HS-5 (cell line): Measurements from ENCODE around the gene HOXC11.

Experiments
- DNase-seq: peaks from one replicate; pipeline ENCODE4 v3.0.0-alpha.2; 2012; ENCODE audit warnings: low read depth

The HOXC11 gene

DNA sequence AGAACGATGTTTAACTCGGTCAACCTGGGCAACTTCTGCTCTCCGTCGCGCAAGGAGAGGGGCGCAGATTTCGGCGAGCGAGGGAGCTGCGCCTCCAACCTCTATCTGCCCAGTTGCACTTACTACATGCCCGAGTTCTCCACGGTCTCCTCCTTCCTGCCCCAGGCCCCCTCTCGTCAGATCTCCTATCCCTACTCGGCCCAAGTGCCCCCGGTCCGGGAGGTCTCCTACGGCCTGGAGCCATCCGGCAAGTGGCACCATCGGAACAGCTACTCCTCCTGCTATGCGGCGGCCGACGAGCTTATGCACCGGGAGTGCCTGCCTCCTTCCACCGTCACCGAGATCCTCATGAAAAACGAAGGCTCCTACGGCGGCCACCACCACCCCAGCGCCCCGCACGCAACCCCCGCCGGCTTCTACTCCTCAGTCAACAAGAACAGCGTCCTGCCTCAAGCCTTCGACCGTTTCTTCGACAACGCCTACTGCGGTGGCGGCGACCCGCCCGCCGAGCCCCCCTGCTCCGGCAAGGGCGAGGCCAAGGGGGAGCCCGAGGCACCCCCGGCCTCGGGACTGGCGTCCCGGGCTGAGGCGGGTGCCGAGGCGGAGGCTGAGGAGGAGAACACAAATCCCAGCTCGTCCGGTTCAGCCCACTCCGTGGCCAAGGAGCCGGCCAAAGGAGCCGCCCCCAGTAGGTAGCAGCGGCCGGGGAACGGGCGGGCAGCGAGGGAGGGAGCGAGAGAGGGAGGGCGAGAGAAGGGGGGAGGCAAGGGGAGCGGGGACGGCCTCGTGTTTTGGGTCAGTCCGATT is 513 bp downstream of the HOXC11 start:
- DNase-seq: no peak

DNA sequence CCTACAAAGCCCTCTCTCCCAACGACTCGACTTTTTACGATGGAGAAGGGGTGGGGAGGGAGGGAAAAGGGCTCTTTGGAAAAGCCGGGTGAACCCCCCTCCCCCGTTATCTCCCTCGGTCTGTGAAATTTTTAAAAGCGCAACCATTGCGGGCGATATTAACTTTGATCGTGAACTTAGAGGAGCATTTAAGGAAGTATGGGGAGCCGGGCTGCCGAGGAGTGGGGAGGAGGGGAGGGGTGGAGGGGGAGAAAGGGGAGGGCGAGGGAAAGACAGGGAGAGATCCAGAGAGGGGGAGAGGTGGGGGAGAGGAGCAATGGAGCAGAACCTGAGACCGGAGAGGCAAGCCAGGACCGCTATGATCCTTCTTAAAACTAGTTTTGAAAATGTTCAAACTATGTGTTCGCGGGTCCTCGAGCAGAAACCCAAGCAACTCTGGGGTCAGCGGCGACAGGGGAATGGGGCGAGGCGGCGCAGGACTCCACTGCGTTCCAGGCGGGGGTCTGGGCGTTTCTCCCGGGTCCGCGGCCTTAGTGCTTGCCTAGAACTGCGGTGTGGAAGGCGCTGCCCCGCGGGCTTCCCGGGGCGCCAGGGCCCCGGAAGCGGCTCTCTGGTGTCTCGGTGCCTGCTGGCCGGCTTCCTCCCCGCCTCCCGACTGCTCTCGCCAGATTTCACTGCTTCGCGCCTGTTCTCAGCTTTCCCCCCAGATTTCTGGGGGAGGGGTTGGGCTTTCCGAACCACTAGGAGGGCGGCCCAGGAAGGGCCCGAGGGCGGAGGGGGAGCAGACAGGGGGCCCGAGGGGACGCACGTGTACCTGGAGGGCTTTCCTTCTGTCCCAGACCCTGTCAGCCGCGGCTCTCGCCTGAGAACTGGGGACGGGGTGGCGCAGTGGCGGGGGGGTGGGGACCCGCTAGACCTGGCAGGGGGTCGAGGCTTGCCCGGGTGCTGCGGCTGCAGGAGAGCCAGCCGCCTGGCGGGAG is 1.4 kb downstream of the HOXC11 start, which contains the start of gene HOTAIR:
Gene HOTAIR (minus strand): TSS at position 871 of the 980 bp plus-strand sequence.
- DNase-seq: no peak

DNA sequence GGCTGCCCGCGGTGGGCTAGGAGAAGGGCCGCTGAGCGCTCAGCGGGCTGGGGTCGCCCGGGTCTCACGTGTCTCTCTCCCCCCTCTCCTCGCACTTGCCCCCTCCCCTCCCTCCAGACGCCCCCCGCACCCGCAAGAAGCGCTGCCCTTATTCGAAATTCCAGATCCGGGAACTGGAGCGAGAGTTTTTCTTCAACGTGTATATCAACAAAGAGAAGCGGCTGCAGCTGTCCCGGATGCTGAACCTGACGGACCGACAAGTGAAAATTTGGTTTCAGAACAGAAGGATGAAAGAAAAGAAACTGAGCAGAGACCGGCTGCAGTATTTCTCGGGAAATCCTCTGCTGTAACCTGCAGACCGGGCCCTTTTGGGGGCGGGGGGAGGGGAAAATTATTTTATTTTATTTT is 2.1 kb downstream of the HOXC11 start:
- no peak for DNase-seq

DNA sequence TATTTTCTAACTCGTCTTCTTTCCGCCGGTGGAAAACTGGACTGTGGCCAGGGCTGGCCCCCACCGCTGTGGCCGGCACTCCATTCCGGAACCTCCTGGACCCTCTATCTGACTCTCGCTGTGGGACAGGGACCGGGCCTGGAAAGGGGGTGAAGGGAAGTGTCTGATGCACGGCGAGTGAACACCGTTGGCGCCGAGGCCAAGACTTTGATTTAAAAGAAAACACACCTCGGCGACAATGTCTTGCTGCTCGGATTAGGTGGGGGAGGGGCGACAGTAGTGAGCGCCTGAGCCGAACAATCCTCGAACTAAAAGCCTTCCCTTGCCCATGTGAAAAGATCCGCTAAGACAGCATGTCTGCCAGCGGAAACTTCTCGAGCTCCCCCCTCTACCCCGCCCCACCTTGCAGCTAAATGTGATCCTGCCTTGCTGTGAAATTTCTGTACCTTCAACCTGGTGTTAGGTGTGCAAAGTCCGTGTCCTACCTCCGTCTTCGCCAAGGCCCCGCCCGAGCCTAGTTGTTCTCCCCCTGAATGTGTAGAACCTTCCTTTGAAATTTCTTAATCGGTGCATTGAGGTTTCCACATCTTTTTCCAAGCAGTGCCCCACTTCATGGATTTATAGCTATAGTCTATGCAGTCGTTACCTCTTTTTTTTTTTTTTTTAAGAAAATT is 2.7 kb downstream of the HOXC11 start:
- no peak for DNase-seq

DNA sequence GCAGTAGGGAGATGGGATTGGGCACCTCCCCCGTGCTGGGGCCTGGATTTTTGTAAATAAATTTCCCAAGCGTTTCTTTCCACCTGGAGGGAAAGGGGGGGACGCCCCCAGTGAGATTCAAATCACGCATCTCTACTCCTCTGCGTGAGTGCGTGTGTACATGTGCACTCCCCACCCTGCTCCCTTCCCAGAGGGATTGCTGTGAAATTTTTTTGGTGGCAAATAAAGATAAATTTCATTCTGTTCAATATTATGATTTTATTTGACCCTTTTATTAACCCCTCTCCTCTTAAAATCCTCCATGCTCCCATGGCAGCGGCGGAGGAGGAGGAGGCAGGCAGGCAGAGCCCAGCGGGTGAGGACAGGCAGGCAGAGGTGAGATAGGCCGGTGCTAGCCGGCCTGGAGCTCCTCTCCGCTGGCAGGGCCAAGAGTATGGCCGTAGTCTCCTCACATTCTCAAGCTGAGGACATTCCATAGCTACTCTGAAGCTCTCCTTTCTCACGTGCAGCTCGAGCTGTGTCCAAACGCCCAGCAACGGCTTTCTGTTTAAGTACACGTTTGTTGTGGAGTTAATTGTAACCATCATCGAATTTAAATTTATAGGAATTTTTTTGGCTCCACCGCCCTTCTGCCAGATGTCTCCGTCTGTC is 3.4 kb downstream of the HOXC11 start:
- no peak for DNase-seq

DNA sequence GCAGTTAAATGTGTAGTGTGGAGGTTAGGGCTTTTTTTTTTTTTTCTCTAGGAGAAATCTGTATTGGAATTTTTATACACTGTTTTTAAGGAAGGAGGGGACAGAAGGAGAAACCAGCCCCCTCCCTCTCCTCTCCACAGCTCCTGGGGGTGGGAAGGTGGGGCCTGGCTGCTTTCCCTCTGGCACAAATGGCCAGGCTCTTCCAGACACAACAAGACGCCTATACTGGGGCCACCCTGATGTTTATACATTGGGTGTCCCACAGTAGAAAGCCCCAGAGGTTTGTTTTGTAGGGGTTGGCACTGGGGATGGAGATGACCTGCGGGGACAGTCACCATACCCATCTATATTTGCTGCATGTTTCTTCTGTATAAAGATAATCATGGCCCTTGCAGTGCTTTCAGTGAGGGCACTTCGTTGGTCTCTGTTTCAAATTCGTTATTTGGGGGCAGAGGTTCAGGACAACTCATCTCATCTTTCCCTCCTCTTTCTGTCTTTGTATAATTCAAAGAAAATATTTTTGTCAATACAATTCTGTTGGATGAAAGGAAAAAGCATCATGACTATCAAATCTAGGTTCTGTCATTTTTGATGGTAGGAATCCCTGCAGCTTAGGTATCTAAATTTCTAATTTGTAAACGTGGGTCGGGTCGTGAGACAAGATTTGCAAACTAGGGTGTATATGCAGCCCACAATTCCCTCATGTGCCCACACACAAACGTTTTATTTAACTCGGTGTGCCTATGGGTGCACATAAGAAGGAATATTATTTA is 4.1 kb downstream of the HOXC11 start:
- DNase-seq: no peak

DNA sequence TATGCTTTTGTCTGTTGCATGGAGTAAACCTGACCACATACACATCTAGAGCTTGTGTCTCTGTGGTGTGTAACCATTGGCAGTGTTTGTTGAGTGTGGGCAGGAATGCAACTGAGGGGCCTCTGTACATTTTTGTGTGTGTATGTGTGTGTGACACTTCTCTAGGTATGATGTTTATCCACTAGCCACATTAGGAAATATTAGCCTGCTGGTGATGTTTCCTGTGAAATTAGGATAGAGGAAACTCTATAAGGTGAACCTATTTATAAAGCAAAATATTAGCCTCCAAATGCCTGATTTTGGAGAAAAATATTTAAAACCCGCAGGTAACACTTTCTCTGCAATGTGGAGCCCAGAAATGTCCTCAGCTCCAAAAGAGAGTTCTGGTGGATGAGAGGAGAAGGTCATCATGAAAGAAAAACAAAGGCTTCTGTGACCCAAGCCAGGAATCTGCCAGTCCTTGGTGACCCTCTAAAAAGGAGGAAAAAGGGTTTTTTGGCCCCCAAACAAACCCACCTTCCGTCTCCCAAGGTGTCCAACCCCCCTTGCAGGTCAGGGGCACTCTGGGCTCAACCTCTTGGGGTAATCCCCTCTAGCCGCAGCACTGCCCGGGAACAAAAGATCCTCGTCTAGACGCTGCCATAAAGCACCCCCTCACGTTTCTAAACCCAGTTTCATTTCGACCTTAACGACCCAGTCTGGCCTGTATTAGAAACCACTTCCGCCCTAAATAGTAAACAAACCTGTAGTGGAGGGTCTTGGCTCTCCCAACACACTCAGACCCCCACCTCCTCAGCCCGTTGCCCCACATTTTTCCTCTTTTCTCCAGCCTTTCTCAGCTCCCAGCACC is 4.9 kb downstream of the HOXC11 start:
- DNase-seq: no peak

DNA sequence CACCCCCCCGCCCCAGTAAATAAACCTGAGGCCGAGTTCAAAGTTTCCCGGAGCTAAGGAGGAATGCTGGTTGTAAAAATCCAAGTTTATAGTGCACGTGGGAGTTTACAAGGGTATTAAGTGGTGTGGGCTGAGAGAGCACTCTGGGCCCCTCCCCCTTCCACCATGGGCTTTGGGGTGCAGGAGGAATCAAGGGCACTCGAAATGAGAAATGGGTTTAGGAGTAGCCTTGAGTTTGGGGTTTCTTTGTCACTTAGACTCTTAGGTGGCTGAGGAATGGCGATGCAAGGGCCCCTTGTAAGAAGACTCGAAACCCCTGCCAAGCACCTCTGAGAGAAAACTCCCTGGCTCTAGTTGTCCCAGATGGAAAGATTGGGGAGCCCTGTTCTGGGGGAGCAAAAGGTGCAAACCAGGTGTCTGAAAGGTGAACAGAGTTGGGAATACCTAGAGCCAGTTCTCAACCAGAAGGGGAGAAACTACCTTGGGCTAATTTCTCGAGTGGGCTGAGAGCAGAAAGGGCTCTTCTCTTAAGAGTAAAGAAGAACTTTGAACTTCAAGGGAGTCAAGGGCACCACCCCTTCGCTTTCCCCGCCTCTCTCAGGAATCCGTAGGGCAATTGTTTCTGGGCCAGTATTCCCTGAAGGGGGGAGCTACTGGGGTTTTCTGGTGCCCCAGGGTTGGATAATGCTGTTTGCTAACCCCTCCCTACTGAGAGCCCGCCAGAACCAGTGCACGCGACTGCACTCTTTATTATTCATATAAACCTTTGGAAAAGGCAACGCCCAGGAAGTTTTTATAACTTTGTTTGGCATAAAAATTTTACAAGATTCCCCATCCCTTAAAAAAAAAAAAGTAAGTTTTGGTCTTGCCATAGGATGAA is 5.8 kb downstream of the HOXC11 start:
- DNase-seq: no peak

DNA sequence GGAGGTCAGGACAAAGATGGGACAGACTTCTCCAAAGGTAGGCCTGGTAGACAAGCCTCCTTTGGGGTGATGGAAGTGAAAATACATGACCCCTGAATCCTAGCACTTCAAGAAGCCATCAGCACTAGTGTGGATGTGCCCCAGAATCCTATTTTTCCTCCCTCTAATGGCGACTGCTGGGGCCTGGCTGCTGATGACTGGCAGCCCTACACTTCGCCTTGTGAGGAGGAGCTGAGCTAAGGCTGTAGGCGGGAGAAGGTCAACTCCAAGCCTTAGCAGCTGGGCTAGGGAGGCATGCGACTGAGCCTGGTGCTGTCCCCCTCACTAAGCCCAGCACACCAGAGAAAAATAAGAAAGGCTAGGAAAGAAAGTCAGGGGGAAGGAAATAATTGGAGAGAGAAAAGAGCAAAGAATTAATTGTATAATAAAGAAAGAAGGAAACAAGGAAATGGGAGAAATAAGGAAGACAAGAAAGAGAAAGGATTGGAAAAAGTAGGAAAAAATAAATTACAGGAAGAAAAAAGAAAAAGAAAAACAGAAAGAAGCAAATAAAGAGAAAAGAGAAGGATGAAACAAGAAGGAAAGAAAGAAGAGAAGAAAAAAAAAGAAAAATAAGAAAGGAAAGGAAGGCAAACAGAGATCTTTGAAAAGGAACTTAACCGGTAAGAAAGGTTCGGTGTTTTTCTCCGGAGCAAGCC is 7.3 kb downstream of the HOXC11 start:
- DNase-seq: no peak

DNA sequence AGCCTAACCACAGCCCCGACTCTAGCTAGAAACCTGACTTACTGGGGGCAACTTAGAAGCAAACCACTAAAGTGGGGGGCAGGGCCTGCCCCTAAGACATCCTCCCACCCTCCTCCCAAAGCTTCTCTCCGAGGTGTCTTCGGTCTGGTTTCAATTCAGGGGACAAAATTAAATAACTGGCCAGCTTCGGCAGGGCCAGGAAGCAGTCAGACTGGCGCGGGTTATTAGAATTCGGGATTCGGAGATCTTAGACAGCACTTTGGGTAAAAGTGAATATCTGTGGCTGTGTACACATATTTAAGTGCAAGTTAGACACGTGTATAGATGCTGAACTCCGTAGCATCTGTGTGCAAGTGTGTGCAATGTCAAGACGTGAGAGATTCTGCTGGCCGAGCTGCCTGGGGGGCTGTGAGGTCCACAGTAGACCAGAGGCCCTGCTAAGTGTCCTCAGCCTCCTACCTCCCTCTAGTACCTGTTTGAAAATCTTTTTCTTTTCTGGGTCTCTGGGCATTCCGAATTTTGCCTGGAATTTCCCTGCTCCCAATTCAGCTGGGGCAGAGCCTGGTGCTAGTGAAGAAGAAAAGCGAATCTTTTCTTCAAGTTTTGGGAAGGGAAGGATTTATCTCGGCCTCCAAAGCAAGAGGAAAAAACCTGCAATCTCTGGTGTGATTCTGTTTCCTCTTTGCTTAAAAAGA is 8.0 kb downstream of the HOXC11 start:
- DNase-seq: no peak

DNA sequence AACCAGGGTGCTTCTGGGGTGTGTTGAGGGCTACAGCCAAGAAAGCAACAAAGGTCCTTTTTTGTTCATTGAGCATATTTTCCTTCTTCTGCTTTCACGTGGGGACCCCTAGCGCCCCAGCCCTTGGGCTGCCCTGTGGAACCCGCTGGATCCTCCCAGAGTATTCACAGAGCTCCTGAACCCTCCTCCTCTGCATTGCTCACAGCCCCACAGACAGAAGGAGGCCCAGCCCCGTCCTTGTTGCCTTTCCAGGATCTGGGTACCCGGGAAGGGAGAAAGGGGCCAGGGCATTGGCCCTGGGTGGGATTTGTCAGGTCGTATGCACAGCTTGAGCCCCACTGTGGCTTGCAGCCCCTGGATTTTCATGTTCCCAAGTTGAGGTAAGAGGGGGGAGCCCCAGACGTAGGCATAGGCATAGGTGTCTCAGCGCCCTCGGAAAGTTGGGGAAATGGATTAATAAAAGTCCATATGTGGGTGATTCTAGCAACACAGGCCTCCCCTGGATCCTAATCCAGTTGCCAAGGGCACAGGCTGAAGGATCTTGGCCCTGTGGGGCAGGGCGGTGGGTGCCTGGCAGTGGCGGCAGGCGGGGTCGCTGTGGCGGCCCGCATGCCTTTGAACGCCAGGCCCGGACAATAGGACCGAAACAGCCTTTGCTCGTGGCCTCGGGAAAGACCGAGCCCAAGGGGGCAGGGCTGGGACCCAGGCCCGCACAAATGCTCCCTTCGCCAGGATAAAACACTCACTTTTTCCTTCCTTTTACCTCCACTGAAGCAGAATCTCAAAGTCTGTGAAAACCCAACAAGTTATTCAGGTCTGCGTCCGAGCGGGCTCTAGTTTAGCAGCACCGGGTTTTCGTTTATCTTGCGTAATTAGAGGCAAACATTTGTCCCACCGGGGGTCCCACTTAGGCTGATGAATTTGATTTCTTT is 9.0 kb downstream of the HOXC11 start:
- no peak for DNase-seq

DNA sequence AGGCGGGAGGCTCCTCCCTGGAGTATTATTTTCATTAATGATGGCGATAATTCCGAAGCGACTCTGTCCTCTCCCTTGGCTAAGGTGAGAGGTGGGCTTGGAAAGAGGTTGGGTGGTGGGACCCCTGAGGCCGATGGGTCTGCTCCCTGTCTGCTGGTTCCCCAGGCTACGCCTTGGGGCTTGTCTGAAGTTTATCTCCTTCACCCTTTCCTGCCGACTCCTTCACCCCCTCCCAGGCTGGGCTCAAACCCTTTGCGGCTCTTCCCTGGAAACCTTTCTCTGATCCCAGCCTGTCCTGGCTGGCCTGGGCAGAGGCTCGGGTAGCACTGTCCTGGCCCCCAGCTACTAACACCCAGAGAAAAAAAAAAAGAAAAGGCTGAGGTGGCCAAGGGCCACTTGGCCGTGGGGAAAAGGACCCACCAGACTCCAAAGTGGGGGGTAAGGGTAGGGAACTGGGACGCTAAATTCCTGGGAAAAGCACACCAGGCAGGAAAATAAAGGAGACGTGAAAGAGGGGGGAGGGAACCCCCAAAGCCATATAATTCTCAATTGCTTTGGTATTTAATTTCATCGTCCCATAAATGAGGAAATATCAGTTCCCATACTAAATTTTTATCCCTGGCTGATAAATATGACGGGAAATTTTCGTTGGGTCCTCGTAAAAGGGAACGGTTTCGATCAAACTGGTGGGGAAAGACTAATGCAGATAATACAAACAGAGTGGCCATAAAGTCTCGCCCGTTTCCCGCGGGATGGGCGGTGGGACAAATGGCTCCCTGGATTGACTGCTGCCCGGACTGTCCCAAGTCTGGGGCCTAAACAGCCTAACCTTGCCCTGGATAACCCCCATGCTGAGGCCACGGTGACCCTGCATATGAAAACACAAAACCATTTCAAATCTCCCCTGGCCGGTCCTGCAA is 10.0 kb downstream of the HOXC11 start:
- no peak for DNase-seq

DNA sequence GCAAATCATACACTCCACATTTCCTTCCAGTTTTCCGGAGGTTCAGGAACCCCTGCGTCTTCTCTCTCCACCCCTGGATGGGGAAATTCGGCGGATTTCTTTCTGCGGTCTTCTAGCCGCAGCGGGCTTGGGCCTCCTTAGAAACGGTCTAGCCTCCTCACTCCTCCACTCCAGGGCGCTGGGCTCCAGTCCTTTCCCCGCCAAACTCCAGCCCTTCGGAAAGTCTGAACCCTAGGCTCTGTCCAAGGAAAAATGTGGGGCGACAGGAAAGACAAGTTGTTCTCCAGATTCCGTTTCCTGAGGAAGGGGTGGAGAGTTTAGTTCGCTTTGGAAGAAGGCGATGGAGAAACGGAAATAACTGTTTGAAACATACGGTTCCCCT is 10.6 kb downstream of the HOXC11 start:
- no peak for DNase-seq

DNA sequence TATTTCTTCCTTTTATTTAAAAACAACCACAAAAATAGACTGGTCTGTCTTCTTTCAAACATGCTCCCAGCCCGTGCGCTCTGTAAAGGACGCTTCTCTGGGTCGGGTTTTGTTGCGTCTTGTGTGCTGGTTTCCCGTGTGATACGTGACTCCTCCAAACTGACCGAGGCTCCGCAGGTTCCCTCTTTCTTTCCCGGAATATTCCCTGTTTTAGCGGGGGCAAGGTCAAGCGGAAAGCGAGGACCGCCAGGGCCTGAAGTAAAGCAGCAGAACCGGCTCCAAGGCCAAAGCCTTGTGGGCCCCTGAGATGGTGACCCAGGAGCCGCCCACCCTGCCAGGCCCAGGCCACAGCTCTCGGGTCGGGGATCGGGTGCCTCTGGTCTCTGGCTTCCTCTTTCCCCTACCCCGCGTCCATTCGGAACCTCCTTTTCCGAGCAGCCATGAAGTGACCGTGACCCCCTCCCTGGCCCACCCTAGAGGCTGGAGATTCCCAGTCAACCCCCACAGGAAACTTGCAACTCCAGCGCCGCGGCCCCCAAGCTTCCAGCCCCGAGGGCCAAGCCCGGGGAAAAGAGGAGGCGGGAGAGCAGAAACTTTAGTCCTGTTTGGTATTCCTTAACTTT is 11.1 kb downstream of the HOXC11 start:
- DNase-seq: peak; percentile 78
